ENCODE data around the gene SEC23B. TPM values are rescaled to one million over a fixed set of nuclear protein-coding genes. Genes with fewer than 3 reads are reported as not detected.

The SEC23B gene
- polyA plus RNA-seq, 1 donor (not counting 4 experiments of a cell fraction or from before 2014, with no cell fraction given): 102 TPM

- Histone ChIP-seq H3K27me3 (ENCODE audit: control insufficient read depth, extremely low read depth, insufficient read depth, low read length) (no peaks in the 10 kb centered on the region), H2AFZ (ENCODE audit: control insufficient read depth, low read length) (no peak overlapping the region), H4K20me1 (ENCODE audit: control insufficient read depth, extremely low read depth, insufficient read depth, low read length) (no peaks in the 10 kb centered on the region), H3K4me1 (ENCODE audit: control insufficient read depth, extremely low read depth, insufficient read depth, low read length) (peaks cover 11% of the 10 kb centered on the region), H3K36me3 (ENCODE audit: control insufficient read depth in 2 of 2, extremely low read depth in 1 of 2, insufficient read depth in 2 of 2, low read length in 2 of 2) (peaks cover 3 to 4% of the 10 kb centered on the region in 2 experiments), H3K27ac (ENCODE audit: control insufficient read depth, insufficient read depth, low read length) (no peak overlapping the region), H3K79me2 (ENCODE audit: control insufficient read depth, insufficient read depth, low read length) (no peaks in the 10 kb centered on the region), H3K9ac (ENCODE audit: control insufficient read depth, extremely low read depth, insufficient read depth, low read length) (no peak overlapping the region), H3K4me3 (ENCODE audit: control insufficient read depth in 2 of 3, extremely low read depth in 1 of 3, insufficient read depth in 2 of 3, low read depth in 1 of 3, low read length in 3 of 3) (no peak overlapping the region), H3K9me1 (ENCODE audit: control insufficient read depth, extremely low read depth, insufficient read depth, low read length) (no peaks in the 10 kb centered on the region), H3K4me2 (ENCODE audit: control insufficient read depth, extremely low read depth, insufficient read depth, low read depth, low read length) (no peak overlapping the region), H3K9me3 (ENCODE audit: control insufficient read depth, low read depth, low read length) (no peaks in the 10 kb centered on the region)
- dilution Hi-C loops (cut with MboI; ENCODE audit: extremely low pct_ligation_motif_present, low sequenced_read_pairs): no loop called here
- TF ChIP-seq CTCF (optimal IDR thresholded peaks at IDR 0.05 in 1 of 3, IDR thresholded peaks at IDR 0.05 in 1 of 3, conservative IDR thresholded peaks at IDR 0.05 in 1 of 3; ENCODE audit: extremely low read depth in 1 of 3, insufficient read depth in 2 of 3, low read length in 3 of 3) (no peak), EZH2 (IDR thresholded peaks at IDR 0.05; ENCODE audit: low read length) (no peak)
- FAIRE-seq (peak; percentile 36), DNase-seq (ENCODE audit: low read depth, low spot score) (no peak)
These were observed 102.0 kb downstream of the SEC23B start for GRCh38 chr20:18609741-18610140.

Small RNA genes within 50 kb of the gene (small RNA-seq; reads per million reads assigned to genes)
- gene MIR3192 (ENCODE audit: insufficient read length in 3 of 3, low read depth in 3 of 3, low replicate concordance in 1 of 3): 0 reads per million in 3 experiments
- gene RN7SL638P (ENCODE audit: insufficient read length in 3 of 3, low read depth in 3 of 3, low replicate concordance in 1 of 3): 0 reads per million in 3 experiments
- gene RNU6ATAC34P (ENCODE audit: insufficient read length in 3 of 3, low read depth in 3 of 3, low replicate concordance in 1 of 3): 0 reads per million in 3 experiments

Other genes with a start within 250 kb of the SEC23B start
- 10.9 to 25.0 TPM (median 15.8 TPM) in 3 replicates for gene ZNF133, start 219.4 kb upstream of the SEC23B start, polyA plus RNA-seq
- 1.7 to 3.4 TPM (median 3.0 TPM) in 3 replicates for gene DZANK1, start 40.9 kb upstream of the SEC23B start, polyA plus RNA-seq
- gene POLR3F, start 40.5 kb upstream of the SEC23B start, polyA plus RNA-seq: 8.0 to 12.2 TPM (median 12.0 TPM) in 3 replicates
- 16.5 to 17.9 TPM (median 17.3 TPM) in 3 replicates for gene RBBP9, start 10.7 kb upstream of the SEC23B start, polyA plus RNA-seq
- 76.6 to 155 TPM (median 124 TPM) in 3 replicates for gene SMIM26, start 59.5 kb downstream of the SEC23B start, polyA plus RNA-seq
- 49.3 to 79.2 TPM (median 68.3 TPM) in 3 replicates for gene DTD1, start 80.1 kb downstream of the SEC23B start, polyA plus RNA-seq

Data from keratinocyte (primary cell).